Adrenal gland (tissue), 12 donors: ENCODE measurements around the gene CAB39. TPM values are rescaled to one million over a fixed set of nuclear protein-coding genes. Genes with fewer than 3 reads are reported as not detected.

ENCODE experiments used
- DNase-seq, 7 donors: peaks; one replicate each; pipeline ENCODE4 v3.0.0-alpha.2; 2019 to 2020
- H3K27ac ChIP-seq, 5 donors: fragments of 200-600 bp; sonication (generic) in 4 of 5; 1 replicate in 3 of 5; 2 replicates in 2 of 5; pipeline versions ENCODE4 v1.5.1 to v1.8.0; 2016 to 2020; ENCODE audit warnings: mild to moderate bottlenecking in 1 of 5
- H3K27me3 ChIP-seq: fragments of 200-600 bp; 2 replicates; pipeline ENCODE4 v1.8.0; 2021
- H3K36me3 ChIP-seq, 2 donors: fragments of 200-600 bp; replicated peaks in 1 of 2; 1 replicate in 1 of 2; 2 replicates in 1 of 2; pipeline versions ENCODE4 v1.5.1 to v1.8.0; 2018 to 2022
- H3K4me1 ChIP-seq, 2 donors: fragments of 200-600 bp; replicated peaks in 1 of 2; 1 replicate in 1 of 2; 2 replicates in 1 of 2; pipeline versions ENCODE4 v1.5.1 to v1.8.0; 2018 to 2021
- H3K4me3 ChIP-seq, 4 donors: fragments of 200-600 bp; sonication (generic) in 3 of 4; one replicate each; pipeline ENCODE4 v1.5.1; 2016 to 2018
- H3K9me3 ChIP-seq, 3 donors: fragments of 200-600 bp; sonication (generic) in 1 of 3; replicated peaks in 1 of 3; 1 replicate in 2 of 3; 2 replicates in 1 of 3; pipeline versions ENCODE4 v1.5.1 to v1.8.0; 2016 to 2021
- CTCF ChIP-seq, 6 experiments: fragments of 450-650 bp in 4 of 6; fragments of 200-600 bp in 2 of 6; sonication (generic) in 1 of 6; IDR thresholded peaks; 1 replicate in 5 of 6; 2 replicates in 1 of 6; pipeline versions ENCODE4 v1.5.1 to v1.8.0; 2016 to 2021; ENCODE audit warnings: antibody characterized with exemption in 6 of 6, mild to moderate bottlenecking in 2 of 6, moderate library complexity in 1 of 6
- POLR2A ChIP-seq, 2 donors: fragments of 450-650 bp; IDR thresholded peaks; one replicate each; pipeline ENCODE4 v1.6.1; 2017; ENCODE audit warnings: antibody characterized with exemption in 2 of 2, mild to moderate bottlenecking in 2 of 2, moderate library complexity in 1 of 2
- WGBS, 4 donors: extraction: QIAGEN DNeasy Blood & Tissue Kit in 2 of 4; methylation state at CpG; one replicate each; pipeline versions ENCODE4 v1.1.5 to v1.1.7; 2013 to 2017; 5-methylcytosine and 5-hydroxymethylcytosine counted together
- intact Hi-C, 2 donors: fragments of 100-400 bp; cut with DNase I; formaldehyde crosslinking; loops; one replicate each; pipeline versions ENCODE4 v1.14.1 to v1.15.0; 2022 to 2023
- polyA plus RNA-seq, 3 donors: library from polyadenylated mRNA; stranded (reverse); fragments of 200-250 nt in 2 of 3; fragments of 350-450 nt in 1 of 3; fragmentation: Illumina TruSeq in 1 of 3; extraction: RNeasy Lipid Tissue Mini Kit (QIAGEN cat#74804) in 1 of 3; gene quantifications; one replicate each; pipeline ENCODE4 v1.2.3, GENCODE V29; 2013 to 2014
- total RNA-seq, 9 donors: library from RNA; depleted of rRNA in 4 of 9; stranded (reverse); fragments of >200 nt in 4 of 9; fragments of 120-200 nt in 1 of 9; fragmentation: NEBNext Ultra II Directional in 1 of 9; extraction: Animal tissue kit (Norgen Biotek cat#: 25700) in 1 of 9; gene quantifications; one replicate each; pipeline versions ENCODE4 v1.1.0 to v1.2.4, GENCODE V29; 2013 to 2023
- donor health status: healthy with polysubstance abuse.
- donor health status: Bipolar disorder and iron deficiency.
- donor health status: DM: yes; HTN: yes; CAD: no.
- donor health status: DM: no; HTN: no; CAD: no.
- donor health status: DM: no; HTN: no; CAD: no.
- donor health status: DM: yes; HTN: yes; CAD: no.

Gene CAB39
- total and polyA plus RNA-seq, 12 donors: 10.5 to 96.1 (median 55.5) TPM

DNA sequence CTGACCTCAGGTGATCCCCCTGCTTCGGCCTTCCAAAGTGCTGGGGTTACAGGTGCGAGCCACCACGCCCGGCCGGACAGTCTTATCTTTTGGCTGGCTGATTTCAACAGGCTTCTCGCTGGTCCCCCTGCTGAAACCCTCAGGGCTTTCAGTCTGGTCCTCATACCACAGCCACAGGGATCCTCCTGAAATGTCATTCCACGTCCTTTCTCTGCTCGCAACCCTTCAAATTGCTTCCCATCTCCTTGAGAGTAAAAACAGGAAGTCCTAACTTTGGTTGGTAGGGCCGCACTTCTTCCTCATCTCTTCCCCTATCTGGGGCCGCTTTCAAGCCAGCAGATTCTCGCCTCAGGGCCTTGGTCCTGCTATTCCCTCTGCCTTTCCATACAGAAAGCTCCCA, 1.4 kb upstream of the CAB39 start:
- peak in 3 of 7 donors; percentile 24 to 25 (median 24) for DNase-seq
- WGBS, 4 donors: 75 to 96% (median 81%) methylated on average over 6 to 11 of the region's 11 CpGs
- Histone ChIP-seq H3K4me1 (peaks cover 9 to 29% of the 10 kb centered on the region in 2 donors), H3K9me3 (no peaks in the 10 kb centered on the region), H3K27me3 (no peaks in the 10 kb centered on the region), H3K36me3 (no peaks in the 10 kb centered on the region), H3K4me3 (no peak overlapping the region), H3K27ac (no peak overlapping the region)
- intact Hi-C loops: loop anchor here in 1 of 2 donors (10.0 kb wide), 1 partner anchor 84 kb away; no protein-coding TSS in a partner anchor
- no peak for TF ChIP-seq POLR2A (IDR thresholded peaks at IDR 0.05)
- no peak for TF ChIP-seq CTCF (IDR thresholded peaks at IDR 0.05)

DNA sequence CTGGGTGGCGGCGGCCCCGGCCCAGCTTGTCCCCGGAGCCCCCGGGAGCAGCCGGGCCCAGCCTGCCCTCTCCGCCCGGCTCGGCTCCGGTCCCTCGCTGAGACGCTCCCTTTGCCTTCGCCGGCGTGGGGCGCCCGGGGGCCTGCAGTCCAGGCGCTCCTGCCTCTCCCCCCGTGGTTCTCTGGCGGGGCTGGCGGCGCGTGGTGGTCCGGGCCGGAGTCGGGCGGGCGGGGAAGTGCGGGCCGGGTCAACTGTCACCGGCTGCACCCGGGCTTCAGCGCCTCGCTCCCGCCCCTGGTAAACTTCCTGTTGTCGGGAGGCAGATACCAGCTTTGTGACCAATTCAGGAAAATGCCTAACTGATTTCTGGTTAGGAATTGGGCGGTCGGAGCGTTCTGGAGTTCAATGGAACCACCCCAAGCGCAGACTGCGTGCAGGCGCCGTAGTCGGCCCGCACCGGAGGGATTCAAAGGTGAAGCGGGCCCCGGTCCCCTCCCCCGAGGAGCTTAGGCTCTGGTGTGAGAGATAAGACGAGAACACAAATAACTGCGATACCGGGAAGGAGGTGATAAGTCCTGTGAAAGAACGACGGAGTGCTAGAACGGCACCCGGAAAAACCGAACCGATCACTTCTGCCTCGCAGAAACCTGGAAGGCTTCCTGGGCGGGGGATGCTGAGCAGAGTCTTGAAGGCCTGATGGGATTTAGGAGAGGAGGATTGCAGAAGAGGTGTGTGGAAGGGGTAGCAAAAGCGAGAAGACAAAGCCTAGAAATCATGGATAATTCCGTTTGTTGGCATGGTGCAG, 891 bp downstream of the CAB39 start:
- WGBS, 4 donors: 0 to 1% (median 1%) methylated on average over 31 to 62 of the region's 62 CpGs
- peak overlapping the region; percentile 71 to 98 (median 94) for H3K27ac ChIP-seq
- no peaks in the 10 kb centered on the region for H3K27me3 ChIP-seq
- H3K9me3 ChIP-seq: no peaks in the 10 kb centered on the region
- peaks cover 9 to 35% of the 10 kb centered on the region in 2 donors for H3K4me1 ChIP-seq
- H3K4me3 ChIP-seq: peak overlapping the region; percentile 37 to 94 (median 73)
- TF ChIP-seq CTCF (IDR thresholded peaks at IDR 0.05): no peak
- peak in 1 of 2 donors; percentile 6 for TF ChIP-seq POLR2A (IDR thresholded peaks at IDR 0.05)
- H3K36me3 ChIP-seq: no peaks in the 10 kb centered on the region
- DNase-seq: peak; percentile 39 to 65 (median 46)
- intact Hi-C loops: loop anchor here (2.0 to 10.0 kb wide), 2 partner anchors 81 to 85 kb away; no protein-coding TSS in a partner anchor

GRCh38 chr2:230714136-230714480, 1.5 kb downstream of the CAB39 start:
- peaks cover 9 to 39% of the 10 kb centered on the region in 2 donors for H3K4me1 ChIP-seq
- TF ChIP-seq POLR2A (IDR thresholded peaks at IDR 0.05): no peak
- TF ChIP-seq CTCF (IDR thresholded peaks at IDR 0.05): no peak

GRCh38 chr2:230715201-230715600, 2.6 kb downstream of the CAB39 start:
- intact Hi-C loops: loop anchor here (2.0 to 10.0 kb wide), 2 partner anchors 80 to 84 kb away; no protein-coding TSS in a partner anchor
- Histone ChIP-seq H3K27me3 (no peaks in the 10 kb centered on the region), H3K4me3 (no peak overlapping the region), H3K4me1 (peaks cover 9 to 39% of the 10 kb centered on the region in 2 donors), H3K27ac (no peak overlapping the region), H3K36me3 (no peaks in the 10 kb centered on the region), H3K9me3 (no peaks in the 10 kb centered on the region)
- TF ChIP-seq POLR2A (IDR thresholded peaks at IDR 0.05): no peak
- no peak for TF ChIP-seq CTCF (IDR thresholded peaks at IDR 0.05)
- WGBS, 4 donors: 64 to 72% (median 66%) methylated on average over 3 of the region's 3 CpGs
- no peak for DNase-seq

More at GRCh38 chr2:230714136-230714480, 1.5 kb downstream of the CAB39 start:
- Histone ChIP-seq H3K27ac (peak overlapping the region; percentile 71 to 98 (median 94)), H3K4me3 (peak overlapping the region in 3 of 4 donors; percentile 57 to 94 (median 89)), H3K27me3 (no peaks in the 10 kb centered on the region), H3K36me3 (no peaks in the 10 kb centered on the region), H3K9me3 (no peaks in the 10 kb centered on the region)
- intact Hi-C loops: loop anchor here (2.0 to 10.0 kb wide), 2 partner anchors 81 to 85 kb away; no protein-coding TSS in a partner anchor
- peak in 5 of 7 donors; percentile 21 to 33 (median 28) for DNase-seq
- 0 to 3% (median 0%) methylated on average over 4 of the region's 4 CpGs for WGBS, 4 donors
